Cardiac muscle cell (in vitro differentiated cells and primary cell): ENCODE results near the gene CHKA. TPM values are rescaled to one million over a fixed set of nuclear protein-coding genes. Genes with fewer than 3 reads are reported as not detected.

Experiments used
- DNase-seq, 2 donors: peaks; one replicate each; pipeline versions ENCODE4 v3.0.0 to v3.0.0-alpha.2; 2010 to 2017; ENCODE audit warnings: low read depth in 1 of 2, low spot score in 1 of 2
- H3K27ac ChIP-seq: fragments of 200-600 bp; sonication (generic); 2 replicates; pipeline ENCODE4 v1.5.1; 2016
- H3K27me3 ChIP-seq: fragments of 200-600 bp; sonication (generic); 2 replicates; pipeline ENCODE4 v1.6.0; 2016; ENCODE audit warnings: control low read depth
- H3K36me3 ChIP-seq: fragments of 200-600 bp; sonication (generic); 2 replicates; pipeline ENCODE4 v1.5.1; 2016; ENCODE audit warnings: control low read depth
- H3K4me1 ChIP-seq: fragments of 200-600 bp; sonication (generic); 2 replicates; pipeline ENCODE4 v1.8.1; 2017; ENCODE audit warnings: low read depth, mild to moderate bottlenecking, mixed run types
- H3K4me3 ChIP-seq: fragments of 200-600 bp; sonication (generic); 2 replicates; pipeline ENCODE4 v1.5.1; 2016; ENCODE audit warnings: mild to moderate bottlenecking
- H3K9me3 ChIP-seq: fragments of 200-600 bp; sonication (generic); 2 replicates; pipeline ENCODE4 v1.5.1; 2017; ENCODE audit warnings: low read depth, mild to moderate bottlenecking, control low read depth
- CTCF ChIP-seq: IDR thresholded peaks from 2 replicates; pipeline ENCODE4 v1.5.1; 2012; ENCODE audit warnings: low read depth, mild to moderate bottlenecking, low read length
- polyA plus RNA-seq: library from polyadenylated mRNA; unstranded; fragments of >200 nt; fragmentation: Nextera tagmentation; extraction: Ambion mirVana; gene quantifications from 2 replicates; pipeline ENCODE4 v1.2.1, GENCODE V29; 2016
- total RNA-seq: library from RNA; depleted of rRNA; stranded (reverse); fragments of >200 nt; gene quantifications from 2 replicates; pipeline ENCODE4 v1.2.3, GENCODE V29; 2016

CHKA gene
- total and polyA plus RNA-seq, 2 experiments from 2014 or later: 37.6 to 143 TPM

- H3K36me3 ChIP-seq: no peaks in the 10 kb centered on the region
- DNase-seq: no peak
- no peaks in the 10 kb centered on the region for H3K9me3 ChIP-seq
- no peak overlapping the region for H3K27ac ChIP-seq
- no peak for TF ChIP-seq CTCF
- H3K4me3 ChIP-seq: no peak overlapping the region
- no peaks in the 10 kb centered on the region for H3K27me3 ChIP-seq
- no peaks in the 10 kb centered on the region for H3K4me1 ChIP-seq
These were observed 104.0 kb downstream of the CHKA start for GRCh38 chr11:68016904-68017817.

GRCh38 chr11:68016161-68016903, 104.9 kb downstream of the CHKA start:
- H3K36me3 ChIP-seq: no peaks in the 10 kb centered on the region
- no peaks in the 10 kb centered on the region for H3K4me1 ChIP-seq
- no peaks in the 10 kb centered on the region for H3K27me3 ChIP-seq
- H3K27ac ChIP-seq: no peak overlapping the region
- H3K9me3 ChIP-seq: no peaks in the 10 kb centered on the region
- no peak overlapping the region for H3K4me3 ChIP-seq
- TF ChIP-seq CTCF: no peak
- no peak for DNase-seq

GRCh38 chr11:68015467-68015866, 105.7 kb downstream of the CHKA start:
- Histone ChIP-seq H3K36me3 (no peaks in the 10 kb centered on the region), H3K4me3 (no peak overlapping the region), H3K27ac (no peak overlapping the region), H3K9me3 (no peaks in the 10 kb centered on the region), H3K27me3 (no peaks in the 10 kb centered on the region), H3K4me1 (no peaks in the 10 kb centered on the region)
- no peak for TF ChIP-seq CTCF
- DNase-seq: no peak

GRCh38 chr11:68014947-68015447, 106.2 kb downstream of the CHKA start:
- Histone ChIP-seq H3K36me3 (no peaks in the 10 kb centered on the region), H3K4me3 (no peak overlapping the region), H3K4me1 (peaks cover 3% of the 10 kb centered on the region), H3K9me3 (no peaks in the 10 kb centered on the region), H3K27me3 (no peaks in the 10 kb centered on the region), H3K27ac (no peak overlapping the region)
- no peak for DNase-seq
- TF ChIP-seq CTCF: no peak

GRCh38 chr11:68014157-68014946, 106.8 kb downstream of the CHKA start:
- Histone ChIP-seq H3K4me1 (peaks cover 7% of the 10 kb centered on the region), H3K27me3 (no peaks in the 10 kb centered on the region), H3K36me3 (no peaks in the 10 kb centered on the region), H3K27ac (no peak overlapping the region), H3K9me3 (no peaks in the 10 kb centered on the region), H3K4me3 (no peak overlapping the region)
- DNase-seq: peak in 1 of 2 donors; percentile 87
- no peak for TF ChIP-seq CTCF
